GM12873 (cell line): Measurements from ENCODE around the gene DCST1.

Source experiments
- TF ChIP-seq, protein P1 (sequence below): IDR thresholded peaks from 2 replicates; pipeline ENCODE4 v1.5.1; 2012; ENCODE audit warnings: low read depth, mild to moderate bottlenecking, moderate library complexity, low read length, control low read depth; ENCODE audit not compliant: insufficient read depth; ENCODE audit errors: missing control alignments

The DCST1 gene

DNA sequence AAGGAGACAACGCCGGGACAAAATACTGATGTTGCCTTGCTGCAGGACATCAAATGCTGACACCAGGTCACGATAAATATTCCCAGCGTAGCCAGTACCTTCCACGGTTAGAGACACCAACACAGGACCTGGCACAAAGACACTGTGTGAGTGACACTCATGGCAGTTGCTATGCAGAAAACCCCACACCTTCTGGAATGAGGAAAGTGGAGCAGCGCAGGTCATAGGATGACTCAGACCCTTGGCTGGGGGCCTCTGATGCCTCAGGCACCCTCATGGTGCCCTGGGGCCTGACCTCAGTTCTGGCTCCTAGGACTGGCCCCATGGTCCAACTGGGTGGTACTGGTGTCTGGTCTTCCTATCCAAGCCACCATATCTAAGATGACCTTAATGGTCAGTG is 7.0 kb upstream of the DCST1 start:
- TF ChIP-seq, protein P1, sequence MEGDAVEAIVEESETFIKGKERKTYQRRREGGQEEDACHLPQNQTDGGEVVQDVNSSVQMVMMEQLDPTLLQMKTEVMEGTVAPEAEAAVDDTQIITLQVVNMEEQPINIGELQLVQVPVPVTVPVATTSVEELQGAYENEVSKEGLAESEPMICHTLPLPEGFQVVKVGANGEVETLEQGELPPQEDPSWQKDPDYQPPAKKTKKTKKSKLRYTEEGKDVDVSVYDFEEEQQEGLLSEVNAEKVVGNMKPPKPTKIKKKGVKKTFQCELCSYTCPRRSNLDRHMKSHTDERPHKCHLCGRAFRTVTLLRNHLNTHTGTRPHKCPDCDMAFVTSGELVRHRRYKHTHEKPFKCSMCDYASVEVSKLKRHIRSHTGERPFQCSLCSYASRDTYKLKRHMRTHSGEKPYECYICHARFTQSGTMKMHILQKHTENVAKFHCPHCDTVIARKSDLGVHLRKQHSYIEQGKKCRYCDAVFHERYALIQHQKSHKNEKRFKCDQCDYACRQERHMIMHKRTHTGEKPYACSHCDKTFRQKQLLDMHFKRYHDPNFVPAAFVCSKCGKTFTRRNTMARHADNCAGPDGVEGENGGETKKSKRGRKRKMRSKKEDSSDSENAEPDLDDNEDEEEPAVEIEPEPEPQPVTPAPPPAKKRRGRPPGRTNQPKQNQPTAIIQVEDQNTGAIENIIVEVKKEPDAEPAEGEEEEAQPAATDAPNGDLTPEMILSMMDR = no peak

DNA sequence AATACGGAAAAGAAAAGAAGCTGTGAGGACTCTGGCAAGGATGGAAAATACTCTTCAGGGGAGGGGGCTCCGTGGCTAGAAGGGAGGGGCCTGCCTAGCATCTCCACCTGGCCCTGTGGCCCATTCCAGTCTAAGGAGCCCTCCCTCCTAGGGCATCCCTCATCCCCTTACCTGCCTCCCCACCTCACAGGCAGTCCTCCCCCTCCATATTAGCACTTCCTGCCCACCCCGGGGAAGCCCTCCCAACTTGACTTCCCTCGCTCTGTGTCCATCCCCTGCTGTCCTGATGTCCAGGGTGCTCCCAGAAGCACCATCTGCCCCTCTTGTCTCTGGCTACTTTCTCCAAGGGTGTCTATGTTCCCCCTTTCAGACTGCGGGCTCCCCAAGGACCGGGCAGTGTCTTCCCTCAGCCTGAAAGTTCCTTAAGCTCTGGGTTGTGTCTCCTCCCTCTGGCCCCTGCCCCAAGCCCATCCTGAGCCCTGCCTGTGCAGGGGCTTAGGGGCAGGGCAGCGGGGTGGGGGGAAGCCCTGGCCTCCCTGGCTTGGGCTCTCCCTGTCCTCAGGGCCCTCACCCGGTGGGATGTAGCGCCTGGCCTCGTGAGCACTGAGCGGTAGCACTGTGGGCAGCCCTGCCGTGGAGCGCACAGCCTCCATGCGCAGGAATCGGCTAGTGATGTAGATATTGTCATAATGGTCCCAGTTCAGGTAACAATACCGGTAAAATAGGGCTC is 3.9 kb upstream of the DCST1 start:
- TF ChIP-seq, protein P1 = no peak

DNA sequence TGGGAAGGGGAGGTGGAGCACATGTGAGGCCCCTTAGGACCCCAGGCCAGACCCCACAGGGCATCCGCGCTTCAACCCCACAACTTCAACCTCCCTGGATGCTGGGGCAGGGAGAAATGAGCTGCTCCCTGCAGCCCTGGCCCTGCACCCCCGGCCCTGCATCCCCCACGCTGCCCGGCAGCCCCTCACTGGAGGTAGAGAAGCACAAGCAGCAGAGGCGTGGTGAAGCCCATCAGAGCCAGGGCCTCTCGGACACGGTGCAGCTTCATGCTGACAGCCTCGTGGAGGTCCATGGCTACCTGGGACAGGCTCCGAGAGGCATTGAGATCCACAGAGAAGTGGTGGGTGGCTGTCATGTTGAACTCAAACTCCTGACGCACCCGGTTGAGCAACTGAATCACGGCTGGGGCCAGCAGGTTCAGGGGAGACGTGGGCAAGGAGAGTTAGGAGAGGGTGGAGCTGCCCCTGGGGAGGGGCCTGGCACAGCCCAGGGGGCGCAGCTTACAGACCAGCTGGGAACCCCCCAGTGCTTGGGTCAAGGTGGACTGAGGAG is 3.3 kb upstream of the DCST1 start:
- TF ChIP-seq, protein P1 = no peak

DNA sequence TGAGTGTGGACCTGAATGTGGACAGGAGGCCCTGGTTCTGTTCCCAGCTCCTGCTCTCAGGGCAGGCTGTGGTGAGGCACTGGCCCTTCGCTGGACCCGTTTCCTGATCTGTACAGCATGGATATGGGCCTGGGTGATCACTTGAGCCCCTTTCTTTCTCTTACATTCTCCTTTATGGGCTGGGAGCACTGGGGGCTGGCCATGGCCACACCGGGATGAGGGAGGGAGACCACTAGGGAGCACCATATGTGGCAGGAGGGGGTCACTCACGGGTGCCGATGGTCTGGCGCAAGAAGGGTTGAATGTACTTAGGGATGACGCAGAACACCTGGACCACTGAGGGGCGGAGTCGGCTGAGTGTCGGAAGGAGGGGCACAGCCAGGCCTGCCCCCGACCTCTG is 2.7 kb upstream of the DCST1 start:
- TF ChIP-seq, protein P1 = no peak

DNA sequence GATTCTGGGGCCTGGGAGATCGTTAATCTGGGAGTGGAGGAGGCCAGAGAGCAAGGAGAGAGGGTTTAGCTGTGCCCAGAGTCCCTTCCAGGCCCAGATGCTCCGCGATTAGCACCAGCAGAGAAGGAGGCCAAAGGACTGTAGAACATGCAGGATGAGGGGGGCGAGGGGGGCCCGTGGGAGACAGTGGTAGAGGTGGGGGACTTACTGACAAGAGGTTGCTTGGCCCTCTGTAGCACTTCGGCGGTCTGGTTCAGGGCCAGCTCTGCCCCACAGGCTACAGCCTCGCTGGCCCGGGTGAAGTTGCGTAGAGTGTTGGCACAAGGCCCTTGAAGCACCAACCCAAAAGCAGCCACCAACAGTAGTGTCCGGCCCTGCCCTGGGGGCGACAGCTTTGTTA is 738 bp upstream of the DCST1 start:
- TF ChIP-seq, protein P1 = no peak

DNA sequence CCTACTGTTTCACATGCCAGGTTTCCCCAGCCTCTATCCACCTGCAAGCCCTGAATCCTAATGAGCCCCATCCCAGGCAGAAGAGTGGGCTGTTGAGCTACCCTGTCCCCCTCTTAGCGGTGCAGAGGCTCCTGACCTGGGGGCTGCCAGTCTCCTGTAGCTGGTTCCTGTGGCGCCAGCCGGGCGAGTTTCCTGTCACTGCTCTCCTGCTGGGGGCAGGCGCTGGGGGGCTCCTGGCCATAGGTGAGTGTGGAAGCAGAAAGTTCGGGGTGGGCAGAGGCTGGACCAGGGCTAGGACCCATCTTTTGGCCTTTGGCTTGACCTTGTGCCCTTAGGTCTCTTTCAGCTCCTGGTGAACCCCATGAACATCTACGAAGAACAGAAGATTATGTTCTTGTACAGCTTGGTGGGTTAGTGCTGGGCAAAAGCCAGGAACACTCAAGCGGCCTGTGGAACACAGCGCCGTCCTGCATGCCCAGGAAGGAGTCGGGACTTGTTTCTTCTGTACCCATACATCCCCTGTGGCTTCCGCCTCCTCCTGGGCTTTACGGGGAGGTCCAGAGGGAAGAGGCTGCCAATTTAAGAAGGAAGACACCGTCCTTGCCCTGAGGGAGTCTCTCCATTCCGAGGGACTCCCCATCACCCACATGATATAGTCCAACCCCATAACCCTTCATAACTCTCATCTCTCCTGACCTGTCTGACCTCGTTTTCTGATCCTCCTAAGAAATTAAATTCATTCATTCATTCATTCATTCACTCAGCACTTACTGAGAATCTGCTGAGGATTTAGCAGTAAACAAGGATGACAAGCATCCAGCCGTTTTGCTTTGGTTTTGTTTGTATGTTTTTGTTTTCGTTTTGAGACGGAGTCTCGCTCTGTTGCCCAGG is 939 bp downstream of the DCST1 start:
- TF ChIP-seq, protein P1 = no peak

DNA sequence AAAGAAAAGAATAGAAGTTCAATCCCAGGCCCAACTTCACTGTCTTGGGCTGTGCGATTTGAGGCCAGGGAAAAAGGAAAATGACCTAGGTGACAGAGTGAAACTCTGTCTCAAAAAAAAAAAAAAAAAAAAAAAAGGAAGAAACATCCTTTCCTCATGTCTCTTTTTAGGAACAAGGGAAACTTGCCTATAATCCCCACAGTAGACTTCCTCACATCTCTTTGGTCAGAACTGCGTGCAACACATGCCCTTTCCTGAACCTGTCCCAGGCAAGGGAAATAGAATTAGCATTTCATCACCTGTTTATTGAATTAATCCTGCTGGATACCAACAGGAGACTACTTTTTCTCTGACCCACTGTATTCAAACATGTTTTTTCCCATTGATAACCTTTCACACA is 2.3 kb downstream of the DCST1 start:
- TF ChIP-seq, protein P1 = no peak
